GM18505 (cell line): ENCODE results near the gene RASA4B.
A peak's percentile ranks its signal among the peaks of the same experiment; 100 is the strongest.
"Not testable (repeated sequence)": the region's sequence is repeated elsewhere in the genome, so short reads cannot be mapped to it uniquely, and the experiment has no call there.

ENCODE experiments used
- ATAC-seq: cut with Tn5 transposase; IDR thresholded peaks from one replicate; pipeline ENCODE4 v1.9.1; 2021; ENCODE audit not compliant: unreplicated experiment

The RASA4B gene

DNA sequence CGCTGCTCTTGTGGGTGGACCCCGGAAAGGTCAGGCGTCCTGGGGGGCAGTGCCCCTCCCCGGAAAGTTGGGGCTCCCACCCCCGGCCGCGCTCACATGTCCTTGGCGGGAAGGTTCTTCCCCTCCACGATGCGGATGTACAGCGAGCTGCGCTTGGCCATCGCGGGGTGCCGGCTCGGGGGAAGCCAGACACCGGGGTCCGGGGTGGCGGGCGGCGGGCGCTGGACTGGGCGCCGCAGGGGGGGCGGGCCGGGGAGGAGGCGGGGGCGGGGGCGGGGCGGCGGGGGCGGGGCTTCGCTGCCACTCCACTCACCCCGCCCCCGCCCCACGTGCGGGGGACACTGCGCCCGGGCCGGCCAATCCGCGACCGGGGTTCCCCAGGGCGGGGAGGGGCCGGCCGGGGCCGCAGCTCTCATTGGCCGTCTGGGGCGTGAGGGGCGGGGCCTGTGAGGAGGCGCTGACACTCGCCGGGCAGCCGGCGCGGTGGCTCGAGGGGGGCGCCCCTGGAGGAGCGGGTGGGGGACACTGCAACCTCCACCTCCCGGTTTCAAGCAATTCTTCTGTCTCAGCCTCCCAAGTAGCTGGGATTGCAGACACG, at the start of gene RASA4B:
RASA4B (minus strand) TSS at position 228 of the 598 bp plus-strand sequence; CDS start at position 161, 67 bp downstream.
- peak; percentile 79 for ATAC-seq

GRCh38 chr7:102550808-102551422, 33.3 kb upstream of the RASA4B start, which contains the start of gene SPDYE2:
Gene SPDYE2, plus strand, starts transcription at chr7:102551226. Its CDS starts 2,030 bp downstream, at chr7:102553256.
- ATAC-seq, result not testable (repeated sequence)

DNA sequence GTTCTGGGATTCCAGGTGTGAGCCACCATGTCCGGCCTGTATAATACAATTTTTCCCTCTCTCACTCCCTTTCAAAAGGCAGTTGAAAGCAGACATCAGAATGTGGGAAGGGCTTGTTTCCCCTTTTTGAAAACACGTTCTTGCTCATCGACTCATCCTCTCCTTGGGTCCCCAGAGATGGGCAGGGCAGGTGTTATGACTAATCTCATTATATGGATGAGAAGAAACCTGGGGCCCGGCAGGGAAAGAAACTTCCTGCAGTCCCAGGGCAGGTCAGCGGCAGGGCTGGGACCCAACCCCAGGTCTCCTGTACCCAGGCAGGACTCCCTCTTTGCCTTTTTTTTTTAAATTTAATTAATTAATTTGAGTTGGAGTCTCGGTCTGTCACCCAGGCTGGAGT, 28.8 kb upstream of the RASA4B start:
- ATAC-seq, result peak; percentile 65

DNA sequence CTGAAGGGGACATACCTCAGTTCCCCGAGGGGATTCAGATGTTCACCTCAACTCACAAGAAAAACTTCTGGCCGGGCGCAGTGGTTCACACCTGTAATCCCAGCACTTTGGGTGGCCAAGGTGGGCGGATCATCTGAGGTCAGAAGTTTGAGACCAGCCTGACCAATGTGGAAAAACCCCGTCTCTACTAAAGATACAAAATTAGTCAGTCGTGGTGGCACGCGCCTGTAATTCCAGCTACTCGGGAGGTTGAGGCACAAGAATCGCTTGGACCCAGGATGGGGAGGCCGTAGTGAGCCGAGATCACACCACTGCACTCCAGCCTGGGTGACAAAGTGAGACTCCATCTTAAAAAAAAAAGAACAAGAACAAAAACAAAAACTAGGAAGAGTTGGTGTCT, 27.7 kb upstream of the RASA4B start:
- not testable (repeated sequence) for ATAC-seq

DNA sequence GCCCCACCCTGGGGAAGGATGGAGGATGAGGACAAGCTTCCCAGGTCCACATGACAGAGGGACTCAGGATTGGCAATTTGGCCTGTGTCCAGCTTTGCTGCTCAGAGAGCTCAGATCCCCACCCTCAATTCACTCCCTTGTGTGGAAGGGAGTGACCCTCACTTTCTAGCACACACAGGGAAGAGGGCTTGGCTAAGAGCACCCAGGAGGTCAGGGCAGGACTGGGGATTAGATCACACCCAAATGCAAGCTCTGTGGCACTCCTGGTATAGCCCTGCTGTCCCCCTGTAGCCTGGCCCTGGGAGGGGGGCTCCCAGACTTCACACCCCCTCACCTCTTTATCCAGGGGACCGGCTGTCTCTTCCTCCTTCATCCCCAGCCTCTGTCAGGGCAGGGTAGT, 26.8 kb upstream of the RASA4B start:
- ATAC-seq, result not testable (repeated sequence)

GRCh38 chr7:102543596-102543995, 26.0 kb upstream of the RASA4B start, which contains the start of gene UPK3BL2:
Gene UPK3BL2, minus strand, starts transcription at chr7:102543696. Its CDS starts 60 bp downstream, at chr7:102543636.
- ATAC-seq, result not testable (repeated sequence)

DNA sequence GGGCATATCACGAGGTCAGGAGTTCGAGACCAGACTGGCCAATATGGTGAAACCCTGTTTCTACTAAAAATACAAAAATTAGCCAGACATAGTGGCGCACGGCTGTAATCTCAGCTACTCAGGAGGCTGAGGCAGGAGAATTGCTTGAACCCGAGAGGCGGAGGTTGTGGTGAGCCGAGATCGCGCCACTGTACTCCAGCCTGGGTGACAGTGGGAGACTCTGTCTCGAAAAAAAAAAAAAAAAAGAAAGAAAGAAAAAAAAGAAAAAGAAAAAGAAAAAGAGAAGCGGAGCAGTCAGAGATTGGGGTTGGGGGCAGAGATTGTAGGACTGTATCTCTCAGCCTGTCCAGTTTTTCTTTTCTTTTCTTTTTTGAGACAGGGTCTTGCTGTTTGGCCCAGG, 25.2 kb upstream of the RASA4B start:
- ATAC-seq, result not testable (repeated sequence)

DNA sequence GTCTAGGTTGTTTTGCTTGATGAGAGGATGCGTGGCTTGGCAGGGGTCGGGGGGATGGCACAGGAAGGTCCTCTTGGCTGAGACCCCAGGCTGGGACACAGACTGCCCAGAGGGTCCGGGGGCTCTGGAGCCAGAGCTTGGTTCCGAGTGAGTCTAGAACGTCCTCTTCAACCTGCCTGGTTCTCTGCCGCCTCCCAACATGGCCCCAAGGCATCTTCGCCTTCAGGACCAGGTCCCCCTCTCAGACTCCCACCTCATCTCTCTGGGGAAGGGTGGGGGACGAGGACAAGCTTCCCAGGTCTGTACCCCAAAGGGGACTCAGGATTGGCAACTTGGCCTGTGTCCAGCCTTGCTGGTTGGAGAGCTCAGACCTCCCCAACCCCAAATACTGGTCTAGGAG, 24.5 kb upstream of the RASA4B start:
- not testable (repeated sequence) for ATAC-seq

DNA sequence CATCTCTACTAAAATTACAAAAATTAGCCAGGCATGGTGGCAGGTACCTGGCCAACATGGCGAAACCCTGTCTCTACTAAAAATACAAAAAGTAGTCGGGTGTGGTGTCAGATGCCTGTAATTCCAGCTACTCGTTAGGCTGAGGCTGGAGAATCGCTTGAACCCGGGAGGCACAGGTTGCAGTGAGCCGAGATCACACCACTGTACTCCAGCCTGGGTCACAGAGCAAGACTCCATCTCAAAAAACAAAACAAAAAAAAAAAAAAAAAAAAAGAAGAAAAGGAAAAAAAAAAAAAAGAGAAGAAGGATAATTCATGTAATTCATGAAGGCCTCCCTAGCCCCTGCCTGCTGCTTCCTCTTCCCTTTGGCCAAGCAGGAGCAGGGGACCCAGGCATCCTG, 23.0 kb upstream of the RASA4B start:
- ATAC-seq, result not testable (repeated sequence)

DNA sequence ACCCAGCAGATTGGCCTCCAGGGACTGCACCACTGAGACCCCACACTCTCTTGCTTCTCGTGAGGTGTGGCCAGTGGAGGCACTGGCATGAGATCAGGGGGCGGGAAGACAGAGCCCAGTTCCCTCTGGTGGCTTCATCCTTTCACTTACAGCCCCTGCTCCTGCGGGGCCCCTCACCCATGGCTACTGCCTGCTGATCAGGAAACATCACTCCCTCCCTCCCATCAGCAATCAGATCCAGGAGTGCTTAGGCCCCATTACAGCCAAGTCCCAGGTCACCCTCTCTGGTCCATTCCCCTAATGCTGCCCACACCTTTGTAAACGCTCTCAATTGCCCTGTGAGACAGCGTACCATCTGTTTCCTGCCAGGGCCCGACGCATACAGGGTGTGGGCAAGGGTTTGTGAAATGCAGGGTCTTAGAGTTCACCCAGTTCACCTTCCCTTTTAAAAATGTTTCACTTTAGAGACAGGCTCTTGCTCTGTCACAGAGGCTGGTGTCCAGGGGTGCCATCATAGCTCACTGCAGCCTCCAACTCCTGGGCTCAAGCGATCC, 17.6 kb upstream of the RASA4B start:
- not testable (repeated sequence) for ATAC-seq

DNA sequence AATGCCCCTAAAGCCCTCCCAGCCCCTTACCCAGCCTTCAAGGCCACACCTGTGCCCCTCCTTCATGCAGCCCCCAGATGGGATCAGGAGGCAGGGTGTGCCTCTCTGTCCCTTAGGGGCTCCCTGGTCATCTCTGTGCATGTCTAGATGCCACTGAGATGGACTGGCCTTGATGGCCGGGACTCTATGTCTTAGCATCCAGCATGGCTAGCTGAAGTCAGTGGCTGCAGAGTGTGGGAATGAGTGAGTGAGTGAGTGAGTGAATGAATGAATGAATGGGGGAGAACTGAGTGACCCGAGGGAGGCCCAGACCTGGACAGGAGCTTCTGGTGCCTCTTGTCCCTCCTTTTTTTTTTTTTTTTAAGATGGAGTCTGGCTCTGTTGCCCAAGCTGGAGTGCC, 14.6 kb upstream of the RASA4B start:
- not testable (repeated sequence) for ATAC-seq

DNA sequence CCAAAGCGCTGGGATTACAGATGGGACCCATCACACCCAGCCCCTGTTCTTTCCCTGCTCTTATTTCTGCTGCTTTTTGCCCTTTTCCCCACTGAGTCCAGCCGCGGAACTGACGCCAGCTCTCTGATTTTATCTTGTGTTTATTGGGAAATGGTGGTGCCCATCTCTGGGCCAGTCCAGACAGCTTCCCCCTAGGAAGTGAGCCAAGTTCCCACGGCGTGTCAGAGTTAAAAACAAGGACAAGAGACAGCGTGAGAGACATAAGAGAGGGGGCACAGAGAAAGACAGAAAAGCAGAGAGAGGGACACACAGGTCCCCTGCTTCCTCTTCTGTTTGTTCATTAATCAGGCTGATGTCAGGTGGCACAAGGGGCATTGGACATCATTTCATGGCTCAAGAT, 14.0 kb upstream of the RASA4B start:
- ATAC-seq, result not testable (repeated sequence)

- not testable (repeated sequence) for ATAC-seq
Measured at GRCh38 chr7:102527822-102528793, 10.5 kb upstream of the RASA4B start.

DNA sequence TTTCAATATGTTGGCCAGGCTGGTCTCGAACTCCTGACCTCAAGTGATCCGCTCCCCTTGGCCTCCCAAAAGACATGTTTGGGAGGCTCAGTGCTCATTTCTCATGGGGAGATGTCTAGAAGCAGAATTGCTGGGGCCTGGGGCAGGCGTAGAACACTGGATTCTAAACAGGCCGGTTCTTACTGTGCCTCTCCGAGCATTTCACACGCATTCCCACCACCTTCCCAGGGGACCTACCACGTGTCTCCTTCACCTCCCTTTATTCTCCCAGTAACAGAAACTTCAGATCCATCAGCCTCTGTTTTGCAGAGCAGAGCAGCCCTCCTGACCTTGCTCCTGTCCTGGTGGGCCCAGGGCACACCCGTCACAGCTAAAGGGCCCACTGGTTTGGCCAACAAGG, 9.6 kb upstream of the RASA4B start:
- ATAC-seq, result not testable (repeated sequence)

GRCh38 chr7:102524803-102525202, 7.2 kb upstream of the RASA4B start:
- ATAC-seq, result not testable (repeated sequence)

GRCh38 chr7:102520797-102521196, 3.2 kb upstream of the RASA4B start:
- ATAC-seq, result not testable (repeated sequence)

- ATAC-seq, result not testable (repeated sequence)
Measured at GRCh38 chr7:102516951-102517350, 626 bp downstream of the RASA4B start.

- not testable (repeated sequence) for ATAC-seq
Measured at GRCh38 chr7:102515889-102516288, 1.7 kb downstream of the RASA4B start.

DNA sequence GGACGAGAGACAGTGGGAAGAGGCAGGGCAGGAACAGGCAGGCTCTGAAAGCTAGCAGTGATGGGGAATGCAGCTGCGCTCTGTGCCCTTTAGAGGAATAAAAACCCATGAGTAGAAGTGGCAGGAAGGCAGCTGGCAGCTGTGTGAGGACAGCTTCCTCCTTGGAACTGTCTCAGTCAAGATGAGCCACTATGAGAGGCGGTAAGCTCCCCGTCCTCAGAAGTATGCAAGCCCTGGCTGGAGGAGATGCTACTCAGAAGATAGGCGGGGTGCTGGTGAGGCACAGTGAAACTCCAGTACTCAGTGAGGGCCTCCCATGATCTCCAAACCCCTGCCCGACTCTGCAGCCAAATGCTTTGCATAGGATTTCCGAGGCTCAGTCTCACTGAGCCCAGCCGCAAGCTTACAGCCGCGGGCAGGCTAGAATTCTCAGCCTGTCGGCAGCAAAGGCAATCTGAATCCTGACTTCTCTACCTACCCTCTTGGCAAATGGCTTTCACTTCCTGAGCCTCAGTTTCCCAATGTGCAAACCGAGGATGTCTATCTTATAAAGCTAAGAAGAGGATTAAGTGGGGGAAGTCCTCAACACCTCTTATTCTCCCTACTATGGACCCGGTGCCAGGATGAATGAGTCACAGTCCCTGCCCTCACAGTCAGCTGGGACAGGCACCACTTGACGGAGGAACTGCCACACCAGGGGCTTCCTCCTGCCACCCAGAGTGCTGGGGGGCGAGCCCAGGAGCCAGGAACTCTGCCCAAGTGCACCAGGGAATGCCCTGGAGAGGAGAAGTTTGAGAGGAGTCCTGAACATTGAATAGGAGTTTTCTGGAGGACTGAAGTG, 2.5 kb downstream of the RASA4B start:
- ATAC-seq, result peak; percentile 52
